ENCODE measurements around the gene GLYAT.

The GLYAT gene, protein sequence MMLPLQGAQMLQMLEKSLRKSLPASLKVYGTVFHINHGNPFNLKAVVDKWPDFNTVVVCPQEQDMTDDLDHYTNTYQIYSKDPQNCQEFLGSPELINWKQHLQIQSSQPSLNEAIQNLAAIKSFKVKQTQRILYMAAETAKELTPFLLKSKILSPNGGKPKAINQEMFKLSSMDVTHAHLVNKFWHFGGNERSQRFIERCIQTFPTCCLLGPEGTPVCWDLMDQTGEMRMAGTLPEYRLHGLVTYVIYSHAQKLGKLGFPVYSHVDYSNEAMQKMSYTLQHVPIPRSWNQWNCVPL

GRCh38 chr11:58731819-58732218 is at the start of gene GLYAT:
Gene GLYAT (minus strand): TSS chr11:58731943. CDS start chr11:58724496, 7,447 bp downstream.
- DNase-seq: no peak

GRCh38 chr11:58781345-58781744 is 49.6 kb upstream of the GLYAT start:
- no peak for DNase-seq

DNA sequence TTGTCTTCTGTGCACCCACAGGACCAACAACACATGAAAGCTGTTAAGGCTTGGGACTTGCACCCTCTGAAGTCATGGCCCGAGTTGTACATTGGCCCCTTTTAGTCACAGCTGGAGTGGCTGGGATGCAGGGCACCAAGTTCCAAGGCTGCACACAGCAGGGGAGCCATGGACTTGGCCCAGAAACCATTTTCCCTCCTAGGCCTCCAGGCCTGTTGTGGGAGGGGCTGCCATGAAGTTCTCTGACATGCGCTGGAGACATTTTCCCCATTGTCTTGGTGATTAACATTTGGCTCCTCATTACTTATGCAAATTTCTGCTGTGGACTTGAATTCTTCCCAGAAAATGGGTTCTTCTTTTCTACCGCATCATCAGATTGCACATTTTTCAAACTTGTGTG is 48.8 kb upstream of the GLYAT start:
- DNase-seq: no peak

- DNase-seq: peak; percentile 77
These were observed 45.4 kb upstream of the GLYAT start for GRCh38 chr11:58776891-58777710.

GRCh38 chr11:58775066-58775708 is 43.4 kb upstream of the GLYAT start:
- DNase-seq: no peak

GRCh38 chr11:58774164-58774593 is 42.4 kb upstream of the GLYAT start:
- DNase-seq: peak; percentile 59

DNA sequence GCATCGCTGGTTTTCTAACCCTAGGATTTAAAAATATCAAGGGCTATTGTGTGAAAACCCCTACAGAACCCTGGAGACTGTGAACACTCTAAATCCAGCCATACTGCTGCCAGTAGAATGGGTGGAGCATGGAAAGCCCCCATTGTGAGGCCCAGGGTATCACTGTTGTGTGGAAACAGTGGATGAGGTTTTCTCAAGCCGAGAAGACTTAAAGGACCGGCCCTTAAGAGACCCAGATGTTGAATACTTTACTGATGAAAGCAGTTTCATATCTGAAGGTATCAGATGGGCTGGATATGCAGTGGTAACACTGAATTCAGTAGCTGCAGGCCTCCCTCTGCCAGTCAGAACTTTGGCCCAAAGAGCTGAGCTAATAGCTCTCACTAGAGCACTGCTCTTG is 41.6 kb upstream of the GLYAT start:
- DNase-seq: no peak

DNA sequence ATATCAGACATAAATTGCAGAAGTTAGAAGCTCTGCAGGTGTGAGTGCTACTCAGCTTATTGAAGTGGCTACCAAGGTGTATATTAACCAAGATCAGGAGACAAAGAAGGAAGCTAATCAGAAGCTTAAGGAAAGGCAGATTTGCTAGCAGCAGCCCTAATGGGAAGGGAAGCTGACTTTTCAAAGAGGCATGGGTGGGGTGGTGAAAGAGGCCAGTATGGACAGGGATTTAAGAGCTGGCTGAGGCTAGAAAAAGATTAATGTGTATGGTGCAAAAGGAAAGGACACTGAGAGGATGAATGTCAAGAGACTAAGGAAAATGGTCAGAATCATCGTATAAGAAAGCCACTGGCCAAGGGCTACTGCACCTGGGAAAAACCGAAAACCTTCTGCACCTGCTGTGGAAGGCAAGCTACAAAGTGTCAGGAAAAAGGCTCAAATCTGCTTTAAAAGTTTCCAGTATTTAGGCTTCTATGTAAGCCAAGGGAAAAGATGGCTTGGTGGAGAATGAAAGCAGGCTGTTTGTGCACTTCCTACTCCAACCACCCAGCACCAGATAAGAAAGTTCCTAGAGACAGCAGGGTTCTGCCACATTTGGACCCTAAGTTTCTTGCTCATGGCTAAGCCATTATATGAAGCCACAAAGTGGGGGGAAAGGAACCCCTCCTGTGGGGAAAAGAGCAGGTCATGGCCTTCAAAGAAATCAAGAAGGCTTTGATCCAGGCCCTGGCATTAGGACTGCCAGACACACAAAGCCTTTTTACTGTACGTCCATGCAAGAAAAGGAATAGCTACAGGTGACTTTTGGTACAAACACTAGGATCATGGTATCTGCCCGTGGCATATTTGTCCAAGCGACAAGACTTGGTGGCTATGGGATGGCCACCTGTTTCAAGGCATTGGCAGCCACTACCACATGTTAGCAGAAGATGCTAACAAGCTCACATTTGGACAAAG is 40.9 kb upstream of the GLYAT start:
- no peak for DNase-seq

GRCh38 chr11:58771458-58771855 is 39.7 kb upstream of the GLYAT start:
- DNase-seq: no peak

- peak; percentile 45 for DNase-seq
These were observed 39.1 kb upstream of the GLYAT start for GRCh38 chr11:58770627-58771457.

DNA sequence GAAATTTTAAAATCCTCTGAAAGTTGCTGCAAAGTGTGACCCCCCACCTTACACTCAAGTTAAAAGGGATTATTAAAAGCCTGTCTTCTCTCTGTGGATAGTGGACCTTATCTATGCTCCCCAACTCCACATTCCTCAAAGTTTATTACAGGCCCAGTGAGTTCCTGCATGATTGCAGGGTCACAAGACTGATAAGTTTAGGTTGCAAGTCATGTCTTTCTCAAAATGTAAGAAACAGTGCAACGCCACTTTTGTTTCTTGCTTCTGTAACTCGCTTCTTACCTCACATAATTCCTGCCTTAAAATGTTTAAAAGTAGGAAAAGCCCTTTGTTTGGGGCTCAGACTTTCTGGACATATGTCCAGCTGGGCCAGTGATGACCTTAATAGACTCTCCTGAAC is 38.4 kb upstream of the GLYAT start:
- DNase-seq: peak; percentile 45

DNA sequence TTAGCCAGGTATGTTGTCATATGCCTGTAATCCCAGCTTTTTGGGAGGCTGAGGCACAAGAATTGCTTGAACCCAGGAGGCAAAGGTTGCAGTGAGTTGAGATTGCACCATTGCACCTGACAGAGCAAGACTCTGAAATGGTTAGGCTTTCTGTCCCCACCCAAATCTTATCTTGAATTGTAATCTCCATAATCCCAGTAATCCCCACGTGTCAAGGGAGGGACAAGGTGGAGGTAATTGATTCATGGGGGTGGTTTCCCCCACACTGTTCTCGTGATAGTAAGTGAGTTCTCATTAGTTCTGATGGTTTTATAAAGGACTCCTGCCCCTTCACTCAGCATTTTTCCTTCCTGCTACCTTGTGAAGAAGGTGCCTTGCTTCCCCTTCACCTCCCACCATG is 37.6 kb upstream of the GLYAT start:
- DNase-seq: no peak

GRCh38 chr11:58768137-58768536 is 36.4 kb upstream of the GLYAT start:
- no peak for DNase-seq

DNA sequence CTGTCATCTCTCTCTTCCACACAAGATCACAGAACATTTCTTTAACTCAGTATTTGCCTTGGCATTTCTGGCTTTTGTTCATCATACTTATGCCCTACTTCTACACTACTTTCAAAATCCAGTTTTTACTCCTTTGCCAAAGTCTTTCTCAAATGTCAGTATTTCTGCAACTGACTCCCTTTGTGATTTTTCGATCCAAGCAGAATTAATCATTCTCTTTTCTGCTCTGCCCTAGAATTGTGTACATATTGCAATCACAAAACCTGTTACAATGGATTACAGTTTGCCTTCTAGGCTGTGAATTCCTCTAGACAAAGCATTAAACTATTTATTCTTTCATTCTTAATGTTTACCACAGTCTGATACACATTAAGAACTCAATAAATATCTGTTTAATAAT is 33.3 kb upstream of the GLYAT start:
- DNase-seq: no peak

DNA sequence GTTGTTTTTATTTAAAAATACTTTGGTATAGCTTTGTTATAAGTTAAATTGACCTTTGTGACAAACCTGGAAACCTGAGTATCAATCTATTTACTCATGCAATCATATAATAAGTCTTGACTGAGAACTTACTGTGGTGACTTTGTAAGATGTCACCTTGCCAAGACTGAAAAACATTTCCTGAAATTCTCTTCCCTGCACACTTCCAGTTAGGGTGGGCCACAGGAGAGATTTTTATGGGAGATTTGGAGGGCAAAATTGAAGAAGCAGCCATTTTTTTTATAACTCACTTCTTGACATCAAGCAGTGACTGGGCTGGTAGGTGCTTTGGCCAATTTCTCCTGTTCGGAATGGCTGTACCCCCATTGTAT is 31.4 kb upstream of the GLYAT start:
- DNase-seq: no peak

DNA sequence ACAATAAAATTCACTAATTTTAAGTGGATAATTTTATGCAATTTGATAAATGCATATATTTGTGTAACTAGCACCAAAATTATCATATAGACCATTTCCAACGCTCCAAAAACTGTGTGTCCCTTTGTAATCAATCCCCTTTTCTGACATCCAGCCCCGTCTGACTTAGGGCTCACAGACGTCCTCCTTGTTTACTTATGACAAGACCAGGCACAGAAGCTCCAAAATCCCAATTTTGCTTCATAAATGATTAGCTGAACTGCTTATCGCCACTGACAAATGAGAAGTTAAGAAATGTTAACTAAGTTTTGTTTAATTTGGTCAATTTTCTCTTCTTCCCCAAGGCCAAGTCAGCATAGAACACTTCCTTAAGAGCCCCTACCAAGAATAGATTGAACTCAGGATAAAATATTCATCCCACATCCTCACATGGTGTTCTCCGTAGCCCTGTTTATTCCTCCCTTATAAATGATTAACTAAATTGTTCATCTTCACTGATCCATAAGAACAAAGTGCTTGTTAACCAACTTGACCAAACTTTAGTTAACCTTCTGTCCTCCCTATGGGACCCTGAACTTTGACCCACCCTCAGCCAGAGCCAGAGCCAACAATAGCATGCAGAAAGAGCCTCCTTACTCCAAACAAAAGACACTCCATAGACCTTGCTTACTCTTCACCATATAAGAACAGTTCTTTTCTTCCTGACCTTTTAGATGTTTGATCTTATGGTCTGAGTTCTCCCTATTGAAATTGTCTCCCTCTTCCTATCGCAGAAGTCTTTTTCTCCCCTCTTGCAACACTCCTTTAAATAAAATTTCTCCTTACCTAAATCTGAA is 30.8 kb upstream of the GLYAT start:
- no peak for DNase-seq

DNA sequence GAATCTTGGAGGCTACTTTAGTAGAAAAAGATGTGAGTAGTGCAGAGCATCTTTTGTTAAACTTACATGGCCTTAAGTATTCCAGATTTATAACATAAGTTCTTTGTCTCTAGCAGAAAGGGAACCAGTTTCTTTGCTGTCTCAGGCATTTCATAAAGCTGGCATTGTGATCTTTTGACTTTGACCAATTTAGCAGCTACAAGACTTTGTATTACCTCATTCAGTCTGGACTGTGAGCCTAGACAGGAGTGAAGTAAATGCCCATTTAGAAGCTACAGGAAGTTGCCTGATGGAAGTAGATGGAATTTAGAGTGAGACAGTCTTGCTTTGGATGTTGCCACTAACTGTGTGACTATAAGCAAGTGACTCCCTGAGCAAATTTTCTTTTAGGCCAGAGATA is 25.7 kb upstream of the GLYAT start:
- no peak for DNase-seq

- peak; percentile 63 for DNase-seq
These were observed 14.1 kb upstream of the GLYAT start for GRCh38 chr11:58745705-58746364.

- DNase-seq: no peak
These were observed 13.4 kb upstream of the GLYAT start for GRCh38 chr11:58744988-58745704.

All from hematopoietic multipotent progenitor cell treated with erythropoietin and hydrocortisone succinate and interleukin-3 and kit ligand, for 4 days (in vitro differentiated cells).